Measurements from ENCODE around the gene TARP.

The TARP gene

DNA sequence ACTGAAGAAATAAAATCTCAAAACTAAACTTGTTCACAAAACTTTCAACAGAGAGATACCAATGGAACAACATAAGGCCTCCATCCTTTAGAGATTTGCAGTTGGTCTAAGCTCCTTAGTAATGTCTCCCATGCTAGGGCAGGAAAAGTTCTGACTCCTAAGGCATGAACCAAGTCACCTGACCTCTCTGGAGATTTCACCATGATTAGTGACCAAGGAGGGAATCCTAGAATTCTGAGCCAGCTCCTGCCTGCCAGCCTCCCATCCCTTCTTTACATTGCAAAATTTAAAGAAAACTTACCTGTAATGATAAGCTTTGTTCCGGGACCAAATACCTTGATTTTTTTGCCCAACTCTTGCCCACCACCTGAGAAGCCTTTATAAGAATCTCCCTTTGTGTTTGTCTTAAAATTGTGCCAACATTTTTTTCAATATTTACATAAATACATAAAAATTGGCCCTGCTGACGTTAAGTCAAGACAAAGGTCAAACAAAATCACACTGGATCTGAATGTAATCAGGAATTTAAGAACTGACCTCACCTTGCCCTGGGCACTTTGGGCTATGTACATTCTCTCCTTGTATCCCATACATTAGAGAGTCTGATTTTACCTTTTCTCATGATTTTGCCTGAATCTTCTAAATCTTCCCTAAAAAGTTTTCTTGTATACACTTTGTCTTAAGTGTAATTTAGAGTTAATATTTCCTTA, at the start of gene TARP:
Gene TARP (minus strand): TSS at position 351 of the 710 bp plus-strand sequence.
- DNase-seq = no peak

DNA sequence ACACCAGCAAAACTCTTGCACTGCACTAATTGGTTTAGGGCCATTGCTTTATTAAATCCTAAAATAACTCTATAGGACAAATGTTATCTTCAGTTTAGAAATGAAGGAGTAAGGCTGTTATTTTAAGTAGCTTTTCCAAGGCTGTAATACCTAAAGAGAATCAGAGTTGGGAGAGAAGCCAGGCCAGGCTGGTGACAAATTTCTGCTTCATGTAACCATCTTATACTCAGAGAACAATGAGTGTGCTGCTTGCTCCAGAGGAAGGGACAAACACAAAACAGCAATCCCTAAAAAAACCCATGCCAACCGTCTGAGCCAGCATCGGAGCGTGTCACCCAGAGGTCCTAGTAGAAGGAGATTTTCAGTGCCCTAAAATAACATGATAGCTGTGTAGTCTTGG, 49.7 kb upstream of the TARP start:
- DNase-seq = no peak

DNA sequence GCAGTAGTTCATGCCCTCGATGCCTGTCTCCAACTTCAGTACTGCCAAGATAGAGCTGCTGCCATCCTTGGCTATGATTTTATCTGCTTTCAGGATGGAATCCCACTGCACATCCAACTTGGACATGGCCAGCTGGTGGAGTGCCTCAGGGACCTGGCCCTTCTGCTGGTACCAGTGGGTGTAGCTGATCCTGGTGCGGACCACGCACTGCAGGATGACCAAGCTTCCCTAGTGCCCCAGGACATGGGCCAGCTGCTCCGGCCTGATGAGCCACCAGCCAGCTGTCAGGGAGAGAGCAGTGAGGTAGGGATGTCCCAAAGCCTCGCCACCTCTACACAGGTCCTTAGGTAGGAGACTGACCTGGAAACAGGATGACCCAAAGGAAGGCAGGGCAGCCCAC, 49.0 kb upstream of the TARP start:
- no peak for DNase-seq

DNA sequence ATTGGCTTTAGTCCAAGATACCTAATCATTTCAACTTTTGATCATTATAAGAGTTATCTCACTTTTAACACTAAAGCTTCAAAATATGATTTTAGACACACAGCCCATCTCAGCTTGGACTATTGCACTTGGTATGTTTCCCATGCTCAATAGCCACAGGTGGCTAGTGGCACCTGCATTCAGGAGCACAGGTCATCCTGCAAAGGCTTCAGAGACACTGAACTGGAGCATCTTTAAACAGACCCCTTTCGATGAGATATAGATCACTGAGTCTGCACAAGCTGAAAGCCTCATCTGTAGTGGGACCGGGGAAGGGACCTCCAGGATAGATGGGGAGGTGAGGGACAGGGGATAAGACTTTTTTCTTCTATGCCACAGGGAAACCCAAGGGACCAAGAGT, 48.5 kb upstream of the TARP start:
- DNase-seq = no peak

DNA sequence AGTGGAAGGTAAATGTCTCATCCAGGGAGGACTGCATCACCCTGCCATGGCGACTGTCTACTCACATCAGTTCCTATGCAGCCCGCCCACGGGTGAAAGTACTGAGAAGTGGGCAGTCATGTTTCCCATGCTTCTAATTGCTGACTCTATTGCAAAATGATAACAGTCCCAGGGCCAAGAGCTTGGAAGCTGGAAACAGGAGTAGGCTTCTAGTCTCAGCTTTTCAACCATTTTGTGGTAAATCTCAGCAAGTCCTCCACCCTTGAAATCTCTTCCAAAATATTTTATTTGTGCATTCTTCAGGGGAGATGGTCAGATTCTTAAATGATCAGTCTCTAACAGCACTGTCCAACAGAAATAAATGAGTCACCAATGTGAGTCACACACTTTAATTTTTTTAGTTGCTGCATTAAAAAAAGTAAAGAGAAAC, 48.1 kb upstream of the TARP start:
- no peak for DNase-seq

DNA sequence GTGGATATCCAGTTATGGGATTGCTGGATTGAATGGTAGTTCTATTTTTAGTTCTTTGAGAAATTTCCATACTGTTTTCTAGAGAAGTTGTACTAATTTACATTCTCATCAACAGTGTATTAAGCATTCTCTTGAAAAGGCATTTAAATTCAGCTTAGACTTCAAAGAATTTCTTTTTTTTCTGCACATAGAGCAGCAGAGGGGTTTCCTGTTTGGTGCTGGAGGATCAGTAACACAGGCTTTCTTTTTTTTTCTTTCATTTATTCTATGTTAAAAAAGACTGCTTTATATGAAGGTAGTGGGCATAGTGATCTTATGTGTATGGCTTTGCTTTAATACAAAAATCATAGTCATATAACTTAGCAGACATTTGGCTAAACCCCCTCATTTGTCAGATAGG, 47.6 kb upstream of the TARP start:
- DNase-seq = no peak

DNA sequence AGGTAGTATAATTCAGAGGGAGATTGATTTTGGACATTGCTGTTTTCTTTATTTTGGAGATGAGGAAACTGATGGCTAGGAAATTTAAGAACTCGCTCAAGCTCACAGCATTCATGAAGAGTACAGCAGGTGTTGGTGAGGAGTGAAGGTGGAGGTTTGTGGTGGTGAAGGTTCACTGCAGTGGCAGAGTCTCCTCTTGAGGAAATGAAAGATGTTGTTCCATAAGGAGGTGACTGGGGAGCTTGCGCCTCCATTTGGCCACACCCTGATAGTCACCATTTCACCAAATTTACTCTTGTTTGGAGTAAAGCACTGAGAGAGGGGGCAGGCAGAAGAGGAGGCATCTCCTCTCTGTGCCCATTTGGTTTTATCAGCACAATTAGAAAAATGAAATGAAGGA, 46.4 kb upstream of the TARP start:
- no peak for DNase-seq

DNA sequence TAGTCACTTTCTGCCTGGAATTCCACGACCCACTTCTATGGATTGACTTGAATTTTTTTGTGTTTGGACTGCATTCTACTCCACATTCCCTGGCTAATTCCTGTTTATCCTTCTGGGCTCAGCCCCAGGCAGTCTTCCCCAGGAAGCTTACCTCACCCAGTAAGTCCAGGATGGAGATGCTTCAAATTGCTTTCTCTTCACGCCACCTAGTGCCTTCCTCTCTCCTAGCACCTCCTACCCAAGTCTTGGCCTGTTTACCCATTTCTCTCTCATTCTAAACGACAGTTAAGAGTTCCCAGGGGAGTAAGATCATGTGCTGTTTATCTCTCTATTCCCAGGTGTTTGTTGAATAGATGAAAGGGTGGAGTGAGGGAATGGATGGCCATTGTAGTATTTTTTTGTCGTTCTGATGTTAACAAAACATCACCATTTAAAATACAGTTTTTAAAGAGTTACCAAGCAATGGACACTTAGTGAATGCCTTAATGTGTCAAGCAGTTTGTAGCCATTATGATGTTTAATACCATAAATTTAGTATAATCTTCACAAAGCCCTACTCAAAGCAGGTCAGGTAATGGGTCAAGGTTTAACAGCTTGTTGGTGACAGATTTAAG, 45.5 kb upstream of the TARP start:
- no peak for DNase-seq

DNA sequence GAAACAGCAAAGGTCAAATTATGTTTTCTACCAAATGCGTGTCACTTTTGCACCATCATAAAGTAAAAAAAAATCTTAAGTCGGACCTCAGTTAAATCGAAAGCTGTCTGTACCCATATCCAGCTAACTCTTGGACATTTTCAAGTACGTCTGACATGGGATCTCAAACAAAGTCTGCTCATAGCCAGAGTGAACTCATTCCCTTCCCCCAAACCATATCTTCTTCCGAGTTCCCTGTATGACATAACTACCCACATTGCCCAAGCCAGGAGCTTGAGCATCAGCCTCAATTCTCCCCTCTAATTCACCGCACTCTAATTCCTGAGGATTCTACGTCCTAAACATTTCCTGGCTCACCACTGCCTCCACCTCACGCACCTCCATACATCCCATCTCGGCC, 44.8 kb upstream of the TARP start:
- DNase-seq = no peak

DNA sequence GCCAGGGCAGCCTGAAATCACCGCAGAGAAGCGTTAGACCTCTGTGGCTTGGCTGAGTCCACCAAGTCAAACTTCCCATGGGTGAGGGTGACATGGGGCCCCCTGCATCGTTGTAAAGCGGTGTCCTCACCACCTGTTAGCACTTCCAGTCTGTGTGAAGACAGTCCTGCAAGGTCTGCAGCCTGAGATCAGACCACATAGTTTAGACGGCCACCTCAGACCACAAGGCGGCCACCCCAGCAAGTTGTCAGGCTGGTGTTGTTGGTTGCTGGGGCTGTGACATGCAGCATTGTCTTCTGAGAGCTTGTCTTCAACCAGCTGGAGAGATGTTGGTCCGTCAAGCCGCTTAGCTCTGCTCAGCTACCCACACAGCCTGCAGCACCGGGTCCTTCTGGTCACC, 44.1 kb upstream of the TARP start:
- DNase-seq = no peak

DNA sequence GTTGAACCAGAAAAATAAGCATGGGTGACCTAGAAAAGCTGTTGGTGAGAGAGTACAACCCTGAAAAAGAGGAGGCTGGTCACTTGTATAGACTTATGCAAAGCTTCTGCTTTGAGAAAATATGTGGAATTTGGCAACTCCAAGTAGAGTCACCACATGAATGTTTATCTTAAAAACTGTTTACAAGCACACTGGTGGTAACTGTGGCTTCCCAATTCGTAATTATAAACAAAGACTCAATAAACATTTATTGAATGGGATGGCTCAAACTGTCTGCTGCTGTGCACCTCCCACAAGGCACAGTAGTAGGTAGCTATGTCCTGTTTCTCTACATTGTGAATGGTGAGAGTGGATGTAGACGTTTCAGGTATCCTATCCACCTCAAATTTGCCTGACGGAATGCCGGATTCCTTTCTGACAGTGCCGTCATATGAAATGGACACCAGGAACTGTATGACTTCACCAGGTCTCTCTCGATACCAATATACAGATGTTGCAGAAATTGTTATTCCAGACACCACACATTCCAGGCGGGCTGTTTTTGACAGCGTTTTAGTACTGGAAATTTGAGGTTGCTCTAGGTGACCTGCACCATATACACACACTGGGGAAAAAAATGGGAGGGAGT, 43.4 kb upstream of the TARP start:
- DNase-seq = no peak

DNA sequence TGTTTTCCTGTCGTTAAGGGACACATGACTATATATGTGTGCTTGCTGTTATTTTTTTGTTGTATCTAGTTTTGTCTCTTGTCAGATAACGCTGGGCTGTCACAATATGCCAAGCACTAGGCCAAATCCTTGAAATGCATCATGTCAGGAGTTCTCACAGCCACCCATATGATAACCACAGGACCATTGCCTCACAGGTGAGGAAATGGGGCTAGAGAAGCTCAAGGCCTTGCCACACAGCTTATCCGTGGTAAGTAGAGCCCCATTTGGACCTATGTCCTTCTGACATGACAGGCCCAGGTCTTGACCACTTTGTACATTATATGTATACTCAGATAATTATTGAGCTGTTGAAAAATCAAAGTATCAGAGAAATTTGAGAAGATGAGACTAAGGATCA, 42.0 kb upstream of the TARP start:
- no peak for DNase-seq

DNA sequence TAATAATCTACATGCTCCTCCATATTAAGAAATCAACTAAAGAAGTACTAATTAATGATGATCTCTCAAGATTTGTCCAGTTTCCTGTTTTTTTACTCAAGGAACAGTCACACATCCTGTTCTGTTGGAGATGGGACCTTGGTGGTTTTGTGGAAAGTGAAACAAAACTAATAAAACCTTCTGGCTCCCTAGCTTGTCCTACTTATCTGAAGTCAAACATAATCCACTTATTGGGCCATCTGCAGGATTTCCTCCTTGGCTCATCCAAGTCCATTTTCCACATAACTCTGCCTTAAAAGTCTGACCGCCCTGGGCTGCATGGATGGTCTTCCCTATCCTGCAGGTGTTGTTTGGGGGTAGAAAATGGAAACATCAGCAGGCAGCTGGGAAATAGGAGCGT, 39.4 kb upstream of the TARP start:
- no peak for DNase-seq

DNA sequence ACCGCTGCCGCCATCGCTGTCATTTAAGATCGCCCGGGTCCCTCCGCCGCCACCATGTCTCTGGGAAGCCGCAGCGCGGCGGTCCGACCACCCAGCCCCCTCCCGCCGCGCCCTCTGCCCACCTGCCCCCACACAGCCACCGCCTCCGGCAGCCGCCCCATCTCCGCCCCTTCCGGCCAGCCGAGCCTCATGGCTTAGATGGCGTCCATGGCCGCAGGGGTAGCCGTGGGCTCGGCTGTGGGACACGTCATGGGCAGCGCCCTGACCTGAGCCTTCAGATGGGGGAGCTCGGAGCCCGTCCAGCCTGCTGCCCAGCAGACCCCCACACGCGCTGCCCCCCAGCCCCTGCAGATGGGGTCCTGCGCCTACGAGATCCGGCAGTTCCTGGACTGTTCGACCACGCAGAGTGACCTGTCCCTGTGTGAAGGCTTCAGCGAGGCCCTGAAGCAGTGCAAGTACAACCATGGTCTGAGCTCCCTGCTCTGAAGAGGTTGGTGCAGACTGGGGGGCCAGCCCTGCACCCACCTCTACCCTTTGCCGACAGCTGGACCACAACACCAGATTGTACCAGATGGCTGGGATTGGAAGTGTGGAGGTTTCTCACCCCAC, 38.0 kb upstream of the TARP start:
- DNase-seq = no peak

DNA sequence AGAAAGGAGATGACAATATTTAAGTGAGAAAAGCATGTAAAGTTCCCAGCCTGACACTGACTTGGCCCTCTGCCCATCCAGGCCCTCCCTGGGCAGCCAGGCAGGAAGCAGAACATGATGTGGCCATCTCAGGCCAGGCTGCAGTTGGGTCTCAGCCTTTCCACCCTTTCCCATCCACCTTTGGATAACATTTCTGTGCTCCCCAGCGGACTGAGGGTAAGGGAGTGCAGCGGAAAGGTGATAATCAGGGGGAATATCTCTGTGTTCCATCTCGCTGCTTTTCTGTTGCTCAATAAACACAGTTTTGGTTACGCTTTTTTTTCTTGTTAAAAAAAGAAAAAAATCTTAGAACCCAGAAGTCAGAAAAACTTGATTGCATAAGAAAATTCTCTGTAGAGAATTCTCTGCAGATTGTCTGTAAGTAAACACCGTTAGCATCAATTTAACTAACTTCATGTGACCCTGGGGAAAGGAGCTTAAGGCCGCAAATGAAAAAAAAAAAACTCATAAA, 37.2 kb upstream of the TARP start:
- DNase-seq = no peak

DNA sequence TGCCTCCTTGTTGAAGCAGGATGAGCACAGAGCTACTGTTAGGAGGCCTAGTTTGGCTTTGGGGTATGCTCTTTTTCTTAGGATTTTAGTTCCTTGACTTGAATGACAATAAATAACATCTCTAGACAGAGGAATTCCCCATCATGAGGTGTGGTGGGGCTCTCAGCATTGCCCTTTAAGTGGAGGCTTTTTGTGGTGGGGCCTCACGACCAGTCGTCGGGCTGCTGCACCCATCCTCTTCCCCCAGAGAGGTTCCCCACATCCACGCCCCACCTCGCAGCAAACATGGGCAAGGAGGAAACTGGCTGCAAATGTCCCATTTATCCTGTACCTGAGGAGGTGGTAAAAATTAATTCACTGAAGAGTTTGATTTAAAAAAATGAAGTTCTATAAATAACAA, 36.1 kb upstream of the TARP start:
- DNase-seq = no peak

DNA sequence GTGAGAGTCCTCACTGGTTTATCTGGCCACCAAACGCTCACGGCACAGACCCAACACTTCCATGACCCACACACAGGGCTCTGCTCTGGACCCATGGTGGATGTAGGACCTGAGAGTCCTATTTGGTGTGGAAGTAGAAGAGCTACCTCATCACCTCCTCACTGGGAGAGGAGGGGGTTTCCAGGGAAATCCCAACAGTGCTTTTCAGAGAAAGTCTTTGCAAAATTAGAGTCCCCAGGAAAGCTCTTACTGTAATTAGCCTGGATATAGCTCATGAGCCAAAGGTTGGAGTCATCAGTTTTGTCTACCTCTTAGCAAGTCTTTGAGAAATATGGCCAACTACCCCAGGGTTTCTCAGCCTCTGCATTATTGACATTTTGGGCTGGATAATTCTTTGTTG, 34.7 kb upstream of the TARP start:
- DNase-seq = no peak

DNA sequence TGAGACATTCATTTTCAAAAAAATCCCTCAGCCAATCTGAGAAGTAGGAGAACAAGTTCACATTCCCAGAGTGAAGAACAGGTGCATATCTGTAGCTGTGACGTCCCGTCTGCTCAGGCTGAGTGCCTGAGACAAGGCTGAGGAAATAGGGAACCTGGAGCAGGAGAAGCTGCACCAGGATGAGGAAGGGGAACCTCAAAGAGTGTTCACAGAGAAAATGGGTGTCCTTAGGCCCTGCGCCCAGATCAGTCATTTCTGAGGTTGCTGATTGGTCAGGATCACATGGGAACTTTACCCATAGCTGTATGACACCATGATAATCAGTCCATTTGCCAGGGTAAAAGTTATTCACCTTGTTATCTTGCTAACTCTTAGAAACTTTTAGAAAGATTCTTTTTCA, 34.2 kb upstream of the TARP start:
- DNase-seq = no peak

DNA sequence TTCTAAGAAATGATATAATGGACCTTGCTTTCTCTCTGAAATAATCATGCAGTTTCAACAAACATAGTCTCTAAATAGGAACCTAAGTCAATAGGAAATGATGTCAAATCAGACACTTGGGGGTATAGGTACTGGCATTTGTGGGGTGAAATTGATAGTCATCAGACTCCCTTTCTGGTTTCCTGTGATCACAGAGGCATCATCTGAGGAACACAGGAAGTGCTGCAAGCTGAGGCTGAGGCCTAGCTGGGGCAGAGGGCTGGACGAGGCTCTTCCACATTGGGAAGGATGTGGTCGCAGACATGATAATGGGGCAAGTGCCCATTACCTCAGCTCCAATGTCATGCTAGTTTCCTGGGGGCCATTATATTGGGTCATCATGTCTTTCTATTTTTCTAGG, 33.5 kb upstream of the TARP start:
- no peak for DNase-seq

DNA sequence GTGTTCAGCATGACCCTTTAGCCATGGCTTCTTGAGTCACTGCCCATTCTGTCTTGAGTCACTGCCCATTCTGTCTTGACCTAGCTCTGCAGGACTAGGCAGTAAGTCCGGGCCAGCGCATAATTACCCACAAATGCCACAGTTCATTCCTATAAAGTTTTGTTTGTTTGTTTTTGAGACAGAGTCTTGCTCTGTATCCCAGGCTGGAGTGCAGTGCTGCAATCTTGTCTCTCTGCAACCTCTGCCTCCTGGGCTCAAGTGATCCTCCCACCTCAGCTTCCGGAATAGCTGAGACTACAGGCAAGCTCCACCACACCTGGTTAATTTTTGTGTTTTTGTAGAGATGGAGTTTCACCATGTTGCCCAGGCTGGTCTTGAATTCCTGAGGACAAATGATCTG, 32.7 kb upstream of the TARP start:
- DNase-seq = no peak

DNA sequence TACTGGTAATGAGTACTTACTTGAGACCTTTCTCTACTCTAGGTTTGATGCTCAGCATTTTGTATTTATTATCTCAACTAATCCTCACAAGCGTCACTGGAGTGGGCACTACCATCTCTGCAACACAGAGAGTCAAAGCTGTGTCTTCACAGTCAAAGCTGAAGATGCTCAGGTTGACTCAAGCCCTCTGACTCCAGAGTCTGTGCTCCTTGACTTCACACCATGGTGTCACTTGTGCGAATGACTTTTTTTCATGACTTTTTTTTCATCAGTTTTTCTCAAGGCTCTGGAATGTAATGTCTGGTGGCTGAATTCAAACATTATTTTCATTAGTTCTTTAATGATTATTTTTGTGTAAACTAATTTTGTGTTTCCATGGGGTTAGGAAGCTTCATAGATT, 30.4 kb upstream of the TARP start:
- DNase-seq = no peak

DNA sequence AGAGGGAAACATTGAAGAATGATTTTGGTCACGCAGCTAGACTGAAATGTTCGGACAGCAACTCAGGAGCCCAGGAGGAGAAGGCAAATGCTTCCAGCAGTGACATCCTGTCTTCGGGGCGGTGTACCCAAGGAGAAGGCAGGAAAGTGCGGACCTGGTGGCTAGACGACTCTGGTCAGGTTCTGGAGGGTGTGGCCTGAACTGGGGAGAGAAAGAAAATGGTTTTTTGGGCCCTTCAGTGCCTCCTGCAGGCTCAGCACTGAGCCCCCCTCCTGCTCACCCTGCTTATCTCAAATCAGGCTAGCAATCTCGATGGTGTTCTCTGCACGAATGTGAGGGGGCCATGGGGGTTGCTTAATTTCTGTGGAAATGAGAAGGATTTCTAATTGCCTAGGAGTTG, 26.7 kb upstream of the TARP start:
- no peak for DNase-seq

DNA sequence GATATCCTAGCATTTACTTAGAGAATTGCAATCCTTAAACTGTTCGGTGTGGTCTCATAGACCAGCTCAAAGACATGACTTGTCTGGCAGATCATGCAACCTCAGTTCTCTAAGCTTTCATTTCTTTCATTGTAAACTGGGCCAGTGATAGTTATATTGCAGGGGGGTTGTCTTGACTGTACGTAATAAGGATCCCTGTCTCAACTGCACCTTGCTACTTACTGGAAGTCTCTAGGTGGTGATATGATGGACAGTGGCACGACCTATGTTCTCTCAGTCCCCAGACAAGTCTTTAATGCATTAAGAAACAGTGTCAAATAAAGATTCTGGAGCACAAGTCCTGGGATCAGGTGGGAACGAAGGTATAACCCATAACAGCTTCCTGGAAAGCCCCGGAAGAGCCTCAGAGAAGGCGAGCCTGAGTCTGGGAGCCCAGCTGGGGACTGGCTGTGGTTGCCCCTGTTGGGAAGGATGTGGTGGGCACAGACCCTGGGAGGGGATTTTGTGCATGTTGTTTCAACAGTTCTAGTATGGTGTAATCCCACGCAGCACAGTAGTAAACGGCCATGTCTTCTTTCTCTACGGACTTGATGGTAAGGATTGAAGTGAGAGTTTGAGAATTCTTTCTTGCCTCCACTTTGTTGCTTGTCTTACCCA, 26.0 kb upstream of the TARP start:
- DNase-seq = no peak

Data from cortex of kidney (tissue), 1 donor.